HepG2 (cell line): ENCODE results near the gene TAS1R3. TPM values are rescaled to one million over a fixed set of nuclear protein-coding genes. Genes with fewer than 3 reads are reported as not detected.

Experiments
- ATAC-seq: fragments of 200-7000 bp; cut with Tn5 transposase; 3 replicates; pipeline ENCODE4 v1.9.1; 2020; ENCODE audit warnings: mild to moderate bottlenecking, moderate library complexity
- BruUV-seq: library from RNA; stranded (reverse); fragments of 400-500 nt; replicated peaks from 2 replicates; lab custom pipeline; 2021; lab: Mats Ljungman, UMichigan
- CTCF ChIA-PET: fragments of 300-600 bp; formaldehyde crosslinking; extraction: SDS; loops from one replicate; lab custom pipeline; 2021; ENCODE audit warnings: low total read pairs, inconsistent platforms, low intra/inter-chr PET ratio; lab: Yijun Ruan, JAX
- POLR2A ChIA-PET: fragments of 350-600 bp; sonication (Branson Sonifier 250); formaldehyde crosslinking; loops from one replicate; lab custom pipeline; 2020; ENCODE audit warnings: antibody characterized with exemption, inconsistent platforms; lab: Yijun Ruan, JAX
- DNase-seq: peaks from one replicate; pipeline ENCODE4 v3.0.0-alpha.2; 2015; ENCODE audit warnings: low spot score
- FAIRE-seq: peaks from 3 replicates; lab custom pipeline; 2011; peaks lifted over from hg19 to GRCh38; lab: Jason Lieb, UNC
- H2AFZ ChIP-seq: one replicate; pipeline ENCODE4 v1.6.1; 2011; ENCODE audit warnings: low read length, inconsistent platforms
- H3K27ac ChIP-seq: fragments of 300-600 bp; 3 replicates; pipeline ENCODE4 v1.8.0; 2011; ENCODE audit warnings: mixed run types, mild to moderate bottlenecking, mixed read lengths, low read length, inconsistent platforms; ENCODE audit not compliant: insufficient read depth; ENCODE audit errors: extremely low read length
- H3K27me3 ChIP-seq, 2 experiments: fragments of 200-600 bp in 1 of 2; 2 replicates in 1 of 2; 3 replicates in 1 of 2; pipeline versions ENCODE4 v1.6.0 to v1.8.0; 2011; ENCODE audit warnings: low read length in 2 of 2, mild to moderate bottlenecking in 2 of 2, moderate library complexity in 2 of 2, inconsistent platforms in 1 of 2; ENCODE audit not compliant: insufficient read depth in 2 of 2, control insufficient read depth in 1 of 2
- H3K36me3 ChIP-seq, 2 experiments: fragments of 200-600 bp in 1 of 2; replicated peaks in 1 of 2; 2 replicates in 1 of 2; 3 replicates in 1 of 2; pipeline versions ENCODE4 v1.5.1 to v1.8.0; 2011; ENCODE audit warnings: low read length in 2 of 2, inconsistent platforms in 1 of 2; ENCODE audit not compliant: insufficient read depth in 2 of 2, control insufficient read depth in 1 of 2
- H3K4me1 ChIP-seq: 2 replicates; pipeline ENCODE4 v1.5.1; 2012; ENCODE audit warnings: low read length, inconsistent platforms; ENCODE audit not compliant: insufficient read depth
- H3K4me2 ChIP-seq: 2 replicates; pipeline ENCODE4 v1.6.0; 2011; ENCODE audit warnings: low read depth, low read length, inconsistent platforms
- H3K4me3 ChIP-seq, 3 experiments: fragments of 200-600 bp in 1 of 3; sonication (generic), shearing (Covaris generic) in 1 of 3; replicated peaks in 1 of 3; 2 replicates each; pipeline ENCODE4 v1.5.1; 2011 to 2016; ENCODE audit warnings: low read length in 3 of 3, inconsistent platforms in 2 of 3, low read depth in 2 of 3, mild to moderate bottlenecking in 2 of 3, control low read depth in 1 of 3, mixed read lengths in 1 of 3; ENCODE audit not compliant: insufficient read depth in 1 of 3
- H3K79me2 ChIP-seq: one replicate; pipeline ENCODE4 v1.6.1; 2011; ENCODE audit warnings: low read length, inconsistent platforms; ENCODE audit not compliant: insufficient read depth
- H3K9ac ChIP-seq: 2 replicates; pipeline ENCODE4 v1.6.0; 2011; ENCODE audit warnings: mild to moderate bottlenecking, low read depth, low read length, inconsistent platforms; ENCODE audit not compliant: insufficient read depth
- H3K9me3 ChIP-seq: 2 replicates; pipeline ENCODE4 v1.5.1; 2012; ENCODE audit warnings: mild to moderate bottlenecking, low read length
- H4K20me1 ChIP-seq: 2 replicates; pipeline ENCODE4 v1.6.0; 2011; ENCODE audit warnings: inconsistent platforms, mild to moderate bottlenecking, low read length, moderate library complexity; ENCODE audit not compliant: insufficient read depth
- ATF2 ChIP-seq: sonication (generic); formaldehyde crosslinking; IDR thresholded peaks from 2 replicates; pipeline ENCODE4 v1.4.0; 2020; ENCODE audit warnings: missing genetic modification reagents
- CEBPB ChIP-seq: IDR thresholded peaks from 2 replicates; pipeline ENCODE4 v1.6.1; 2011; ENCODE audit warnings: low read depth, low read length, improper control_type of control experiment, borderline replicate concordance
- CHD4 ChIP-seq: fragments of 200-600 bp; sonication (generic); IDR thresholded peaks from 2 replicates; pipeline ENCODE4 v1.7.0; 2017; ENCODE audit warnings: mild to moderate bottlenecking, low read length, borderline replicate concordance
- E2F5 ChIP-seq: sonication (generic); formaldehyde crosslinking; conservative IDR thresholded peaks from 2 replicates; pipeline ENCODE4 v1.4.0; 2020; ENCODE audit warnings: missing genetic modification reagents
- GPBP1L1 ChIP-seq: sonication (generic); formaldehyde crosslinking; IDR thresholded peaks from 2 replicates; pipeline ENCODE4 v1.5.0; 2020; ENCODE audit warnings: mild to moderate bottlenecking, missing genetic modification reagents
- HDAC1 ChIP-seq: sonication (generic); formaldehyde crosslinking; IDR thresholded peaks from 2 replicates; pipeline ENCODE4 v1.5.1; 2020; ENCODE audit warnings: mild to moderate bottlenecking, missing genetic modification reagents
- HOXD1 ChIP-seq: sonication (generic); formaldehyde crosslinking; IDR thresholded peaks from 2 replicates; pipeline ENCODE4 v1.5.0; 2020; ENCODE audit warnings: missing genetic modification reagents
- MLX ChIP-seq: IDR thresholded peaks from 2 replicates; pipeline ENCODE4 v1.6.1; 2016
- SP5 ChIP-seq: IDR thresholded peaks from 2 replicates; pipeline ENCODE4 v1.6.1; 2016; ENCODE audit warnings: low read depth, borderline replicate concordance
- THAP9 ChIP-seq: sonication (generic); formaldehyde crosslinking; IDR thresholded peaks from 2 replicates; pipeline ENCODE4; 2020; ENCODE audit warnings: missing genetic modification reagents, mild to moderate bottlenecking, borderline replicate concordance
- ZMYM3 ChIP-seq: sonication (generic); formaldehyde crosslinking; IDR thresholded peaks from 2 replicates; pipeline ENCODE4 v1.5.1; 2020; ENCODE audit warnings: mild to moderate bottlenecking, missing genetic modification reagents
- ZNF317 ChIP-seq: sonication (generic); formaldehyde crosslinking; IDR thresholded peaks from 2 replicates; pipeline ENCODE4 v1.5.0; 2020; ENCODE audit warnings: mild to moderate bottlenecking, missing genetic modification reagents
- ZNF570 ChIP-seq: sonication (generic); formaldehyde crosslinking; IDR thresholded peaks from 2 replicates; pipeline ENCODE4 v1.4.0; 2020; ENCODE audit warnings: mild to moderate bottlenecking, missing genetic modification reagents, borderline replicate concordance
- ZNF670 ChIP-seq: sonication (generic); formaldehyde crosslinking; IDR thresholded peaks from 2 replicates; pipeline ENCODE4 v1.8.0; 2022; ENCODE audit warnings: mild to moderate bottlenecking, missing genetic modification reagents, borderline replicate concordance
- WGBS: methylation state at CpG from one replicate; pipeline ENCODE4 v1.1.6; 2017; ENCODE audit warnings: low lambda C conversion rate; 5-methylcytosine and 5-hydroxymethylcytosine counted together
- in situ Hi-C: cut with HindIII; loops from 2 replicates; pipeline ENCODE4 v1.10.0; 2017; ENCODE audit warnings: low pct_unique_long_range_greater_than_20kb; ENCODE audit not compliant: extremely low pct_ligation_motif_present
- intact Hi-C: fragments of 100-400 bp; cut with micrococcal nuclease; formaldehyde crosslinking; loops from one replicate; pipeline ENCODE4 v1.10.0; 2022; ENCODE audit not compliant: unreplicated experiment
- polyA plus RNA-seq, 8 experiments: library from polyadenylated mRNA; depleted of rRNA in 3 of 8; stranded (reverse) in 7 of 8; unstranded in 1 of 8; fragments of >200 nt; fragmentation: Illumina TruSeq in 4 of 8; extraction: Trizol in 4 of 8; gene quantifications; 2 replicates each; pipeline versions ENCODE4 v1.2.1 to v1.2.3, GENCODE V29; 2011 to 2016; ENCODE audit warnings: low read depth in 4 of 8, missing spikeins in 1 of 8, mixed read lengths in 1 of 8; ENCODE audit not compliant: insufficient read depth in 1 of 8
- total RNA-seq, 5 experiments: library from RNA; depleted of rRNA; stranded (reverse); fragments of >200 nt; fragmentation: Illumina TruSeq; extraction: Trizol; gene quantifications; 2 replicates each; pipeline ENCODE4 v1.2.3, GENCODE V29; 2016; ENCODE audit warnings: low read depth in 1 of 5

TAS1R3 gene
- total and polyA plus RNA-seq, 2 of the 13 experiments (the other 11 are each of a cell fraction or from before 2014, with no cell fraction given): 0.13 to 0.15 TPM

GRCh38 chr1:1307261-1307922 is 23.7 kb upstream of the TAS1R3 start (continued):
- TF ChIP-seq THAP9: no peak
- TF ChIP-seq SP5 (CRISPR knock-in tag): no peak
- TF ChIP-seq MLX (CRISPR knock-in tag): no peak
- TF ChIP-seq ZNF670: no peak
- no peak for TF ChIP-seq CHD4

GRCh38 chr1:1307923-1308755 is 22.9 kb upstream of the TAS1R3 start, which contains the start of the genes ACAP3 and PUSL1:
ACAP3 (minus strand) TSS chr1:1307930; CDS start chr1:1307815, 115 bp downstream.
PUSL1 (plus strand) TSS chr1:1308597; CDS start chr1:1308644, 47 bp downstream.
- H2AFZ ChIP-seq: peak within 1 kb of the TSS; percentile 42
- in situ Hi-C loops (no loop called here), intact Hi-C loops (no loop called here)
- peak within 1 kb of the TSS; percentile 98 for H3K4me2 ChIP-seq
- DNase-seq (peak; percentile 80), FAIRE-seq (no peak), ATAC-seq (peak; percentile 26)
- H3K27ac ChIP-seq: peak within 1 kb of the TSS; percentile 90
- no peaks in the 10 kb centered on the region; the same call in 1 of the 2 replicates for H4K20me1 ChIP-seq
- peaks cover 15% of the 10 kb centered on the region for H3K79me2 ChIP-seq
- ChIA-PET POLR2A (no interaction called here), CTCF (no interaction called here)
- no peaks in the 10 kb centered on the region for H3K9me3 ChIP-seq
- peaks cover 5 to 23% of the 10 kb centered on the region in 2 experiments; a peak in 2 of 5 replicates for H3K36me3 ChIP-seq
- no TSS peak for BruUV-seq
- peak within 1 kb of the TSS; percentile 88 for H3K9ac ChIP-seq
- H3K4me1 ChIP-seq: peaks cover 37% of the 10 kb centered on the region
- WGBS: no CpG with 5 or more reads among the region's 131 CpGs
- peak within 1 kb of the TSS; percentile 77 to 93 (median 91) for H3K4me3 ChIP-seq
- H3K27me3 ChIP-seq: no peaks in the 10 kb centered on the region
- TF ChIP-seq ZNF317 (CRISPR knock-in tag) (no peak), E2F5 (CRISPR knock-in tag) (peak; percentile 52; the same call in 1 of the 2 replicates), HDAC1 (CRISPR knock-in tag) (peak; percentile 70), HOXD1 (CRISPR knock-in tag) (peak; percentile 76; the same call in 1 of the 2 replicates), ATF2 (peak; percentile 40; the same call in 1 of the 2 replicates), ZNF570 (CRISPR knock-in tag) (no peak), CEBPB (peak; percentile 97), GPBP1L1 (CRISPR knock-in tag) (no peak), ZMYM3 (CRISPR knock-in tag) (0 out of 2 replicates have a peak, but pooled peaks have one; percentile 6)
